ENCODE data around the gene CLIC4.
"Not testable (repeated sequence)": the region's sequence is repeated elsewhere in the genome, so short reads cannot be mapped to it uniquely, and the experiment has no call there.

CLIC4 gene

DNA sequence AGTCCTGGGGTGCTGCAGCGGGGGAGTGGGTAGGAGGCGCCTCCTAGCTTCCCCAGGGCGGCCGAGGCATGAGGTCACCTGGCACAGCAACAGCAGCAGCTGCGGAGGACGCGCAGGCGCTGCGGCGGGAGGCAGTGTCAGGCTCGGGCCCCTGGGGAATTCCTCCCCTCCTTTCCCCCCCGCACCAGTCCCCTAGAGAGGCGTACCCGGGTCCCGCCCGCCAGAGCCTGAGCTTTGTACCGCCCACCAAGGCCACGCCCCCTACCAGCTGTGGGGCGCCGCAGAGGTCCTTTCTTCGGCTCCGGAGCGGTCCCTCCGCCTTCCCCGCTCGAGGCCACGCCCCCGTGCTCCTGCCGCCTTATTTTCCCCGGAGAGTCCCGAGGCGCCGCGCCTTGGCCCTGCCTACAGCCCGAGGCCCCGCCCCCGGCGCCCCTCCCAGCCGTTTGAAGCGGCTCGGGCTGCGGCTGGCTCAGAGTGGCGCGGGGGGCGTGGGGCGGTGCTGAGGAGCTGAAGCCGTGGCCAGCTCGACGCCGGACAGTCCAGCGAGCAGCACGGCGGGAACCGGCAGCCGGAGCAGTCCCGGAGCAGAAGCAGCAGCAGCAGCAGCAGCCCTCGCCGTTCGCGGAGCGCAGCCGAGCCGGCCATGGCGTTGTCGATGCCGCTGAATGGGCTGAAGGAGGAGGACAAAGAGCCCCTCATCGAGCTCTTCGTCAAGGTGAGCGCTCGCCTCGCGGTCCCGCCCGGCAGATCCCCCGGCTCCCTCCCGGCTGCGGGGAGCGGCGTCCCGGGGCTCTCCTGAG lies at the start of gene CLIC4:
Gene CLIC4, plus strand, starts transcription at position 537 of the 800 bp plus-strand sequence. Its CDS starts 107 bp downstream, at position 644.
- peak; percentile 86 for DNase-seq (ENCODE audit: low read depth, low spot score)

DNA sequence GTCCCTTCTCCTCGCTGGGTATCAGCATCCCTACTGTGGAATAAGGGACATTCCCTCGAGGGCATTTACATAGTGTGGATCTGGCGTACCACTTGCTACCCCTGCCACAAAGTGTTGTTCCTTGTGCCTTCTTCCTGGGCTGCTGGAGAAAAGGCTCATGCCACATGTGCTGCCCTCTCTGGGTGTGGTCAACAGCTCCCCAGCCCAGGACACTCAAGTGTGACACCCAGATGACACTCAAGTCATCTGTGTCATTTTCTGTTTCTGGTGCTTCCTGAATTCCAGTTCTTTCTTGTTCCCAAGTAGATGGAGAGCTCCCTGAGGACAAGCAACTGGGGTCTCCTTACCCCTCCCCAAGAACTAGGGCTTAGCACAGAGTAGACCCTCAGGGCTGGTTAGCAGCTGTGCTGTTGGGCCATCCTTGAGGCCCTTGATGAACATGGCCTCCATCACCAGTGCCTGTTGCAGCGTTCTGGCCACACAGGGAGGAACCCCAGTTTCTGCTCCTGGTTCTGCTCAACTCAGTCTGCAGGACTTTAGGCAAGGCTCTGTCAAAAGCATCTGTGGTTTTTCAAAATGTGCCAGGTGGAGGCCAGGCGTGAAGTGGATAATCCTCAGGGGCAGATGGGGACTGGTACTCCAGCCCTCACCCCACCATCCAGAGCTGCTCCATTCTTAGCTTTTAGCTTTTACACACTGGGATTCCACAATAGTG lies 49.0 kb upstream of the CLIC4 start:
- DNase-seq (ENCODE audit: low read depth, low spot score) = no peak

DNA sequence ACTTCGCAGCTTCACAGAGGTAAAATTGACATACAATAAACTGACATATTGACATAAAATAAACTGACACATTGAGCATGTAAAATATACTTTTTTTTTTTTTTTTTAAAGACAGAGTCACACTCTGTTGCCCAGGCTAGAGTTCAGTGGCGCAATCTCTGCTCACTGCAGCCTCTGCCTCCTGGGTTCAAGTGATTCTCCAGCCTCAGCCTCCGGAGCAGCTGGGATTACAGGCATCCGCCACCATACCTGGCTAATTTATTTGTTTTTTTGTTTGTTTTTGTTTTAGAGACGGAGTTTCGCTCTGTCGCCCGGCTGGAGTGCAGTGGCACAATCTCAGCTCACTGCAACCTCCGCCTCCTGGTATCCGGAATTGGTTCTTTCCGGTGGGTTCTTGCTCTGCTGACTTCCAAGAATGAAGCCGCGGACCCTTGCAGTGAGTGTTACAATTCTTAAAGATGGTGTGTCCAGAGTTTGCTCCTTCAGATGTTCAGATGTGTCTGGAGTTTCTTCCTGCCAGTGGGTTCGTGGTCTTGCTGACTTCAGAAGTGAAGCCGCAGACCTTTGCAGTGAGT lies 48.4 kb upstream of the CLIC4 start:
- DNase-seq (ENCODE audit: low read depth, low spot score) = no peak

DNA sequence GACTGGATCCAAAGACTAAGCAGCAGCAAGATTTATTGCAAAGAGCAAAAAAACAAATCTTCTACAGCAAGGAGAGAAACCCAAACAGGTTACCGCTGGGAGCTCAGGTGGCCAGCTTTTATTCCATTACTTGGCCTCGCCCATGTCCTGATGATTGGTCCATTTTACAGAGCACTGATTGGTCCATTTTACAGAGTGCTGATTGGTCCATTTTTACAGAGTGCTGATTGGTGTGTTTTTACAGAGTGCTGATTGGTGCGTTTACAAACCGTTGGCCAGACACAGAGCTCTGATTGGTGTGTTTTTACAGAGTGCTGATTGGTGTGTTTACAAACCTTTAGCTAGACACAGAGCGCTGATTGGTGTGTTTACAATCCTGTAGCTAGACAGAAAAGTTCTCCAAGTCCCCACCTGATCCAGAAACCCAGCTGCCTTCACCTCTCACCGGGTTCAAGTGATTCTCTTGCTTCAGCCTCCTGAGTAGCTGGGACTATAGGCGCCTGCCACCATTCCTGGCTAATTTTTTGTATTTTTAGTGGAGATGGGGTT lies 47.7 kb upstream of the CLIC4 start:
- not testable (repeated sequence) for DNase-seq (ENCODE audit: low read depth, low spot score)

DNA sequence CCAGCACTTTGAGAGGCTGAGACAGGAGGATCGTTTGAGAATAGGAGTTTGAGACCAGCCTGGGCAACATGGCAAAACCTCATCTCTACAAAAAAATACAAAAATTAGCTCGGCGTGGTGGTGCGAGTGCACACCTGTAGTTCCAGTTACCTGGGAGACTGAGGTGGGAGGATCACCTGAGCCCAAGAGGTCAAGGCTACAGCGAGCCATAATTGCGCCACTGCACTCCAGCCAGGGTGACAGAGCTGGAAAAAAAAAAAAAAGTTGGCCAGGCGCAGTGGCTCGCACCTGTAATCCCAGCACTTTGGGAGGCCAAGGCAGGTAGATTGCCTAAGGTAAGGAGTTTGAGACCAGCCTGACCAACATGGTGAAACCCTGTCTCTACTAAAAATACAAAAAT lies 46.9 kb upstream of the CLIC4 start:
- DNase-seq (ENCODE audit: low read depth, low spot score) = not testable (repeated sequence)

DNA sequence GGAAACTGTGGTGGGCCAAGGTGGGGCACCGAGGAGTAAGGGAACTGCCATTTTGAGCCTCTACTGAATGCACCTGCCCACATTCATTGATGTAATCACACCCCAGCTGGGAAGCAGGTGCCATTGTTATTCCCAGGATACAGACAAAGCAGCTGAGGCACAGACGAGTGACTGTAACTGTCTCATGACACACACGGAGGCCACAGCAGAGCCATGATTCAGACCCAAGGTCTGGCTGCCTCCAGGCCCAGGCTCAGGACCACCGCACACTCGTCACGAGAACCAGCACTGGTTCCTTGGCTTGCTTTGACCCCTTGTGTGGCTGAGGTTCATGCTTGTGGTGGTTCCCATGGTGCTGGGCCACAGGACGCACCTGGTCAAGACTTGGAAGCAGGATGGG lies 45.6 kb upstream of the CLIC4 start:
- DNase-seq (ENCODE audit: low read depth, low spot score) = no peak

DNA sequence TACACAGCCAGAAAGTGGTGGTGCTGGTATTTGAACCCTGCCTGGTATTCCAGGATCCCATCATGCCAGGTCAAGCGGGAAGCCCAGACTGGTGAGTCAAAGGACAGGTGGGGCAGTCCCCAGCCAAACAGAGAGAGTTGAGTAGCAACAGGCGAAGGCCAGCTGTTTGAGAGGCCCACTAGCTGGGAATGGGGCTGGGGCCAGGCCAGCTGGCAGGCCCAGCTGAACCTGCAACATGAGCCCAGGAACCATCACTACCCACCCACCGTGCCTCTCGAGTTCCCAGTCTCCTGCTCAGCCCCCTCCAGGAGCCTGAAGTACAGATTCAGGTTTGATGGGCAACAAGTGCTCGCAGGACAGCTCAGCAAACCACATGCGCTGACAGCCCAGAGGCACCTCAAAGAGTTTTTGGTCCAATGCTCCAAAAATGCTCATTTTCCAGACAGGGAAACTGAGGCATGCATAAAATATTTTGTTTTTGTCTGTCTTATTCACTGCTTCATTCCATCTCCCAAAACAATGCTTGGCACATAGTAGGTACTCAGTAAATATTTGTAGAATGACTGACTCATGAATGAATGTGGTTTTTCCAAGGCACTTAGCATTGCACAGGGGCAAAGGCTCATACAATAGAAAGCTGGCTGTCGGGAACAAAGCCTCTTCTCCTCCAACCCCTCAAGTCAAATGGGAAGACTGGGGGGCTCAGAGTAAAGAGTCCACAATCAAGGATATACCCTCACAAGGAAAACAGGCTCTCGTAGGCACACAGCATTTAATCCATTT lies 42.5 kb upstream of the CLIC4 start:
- no peak for DNase-seq (ENCODE audit: low read depth, low spot score)

DNA sequence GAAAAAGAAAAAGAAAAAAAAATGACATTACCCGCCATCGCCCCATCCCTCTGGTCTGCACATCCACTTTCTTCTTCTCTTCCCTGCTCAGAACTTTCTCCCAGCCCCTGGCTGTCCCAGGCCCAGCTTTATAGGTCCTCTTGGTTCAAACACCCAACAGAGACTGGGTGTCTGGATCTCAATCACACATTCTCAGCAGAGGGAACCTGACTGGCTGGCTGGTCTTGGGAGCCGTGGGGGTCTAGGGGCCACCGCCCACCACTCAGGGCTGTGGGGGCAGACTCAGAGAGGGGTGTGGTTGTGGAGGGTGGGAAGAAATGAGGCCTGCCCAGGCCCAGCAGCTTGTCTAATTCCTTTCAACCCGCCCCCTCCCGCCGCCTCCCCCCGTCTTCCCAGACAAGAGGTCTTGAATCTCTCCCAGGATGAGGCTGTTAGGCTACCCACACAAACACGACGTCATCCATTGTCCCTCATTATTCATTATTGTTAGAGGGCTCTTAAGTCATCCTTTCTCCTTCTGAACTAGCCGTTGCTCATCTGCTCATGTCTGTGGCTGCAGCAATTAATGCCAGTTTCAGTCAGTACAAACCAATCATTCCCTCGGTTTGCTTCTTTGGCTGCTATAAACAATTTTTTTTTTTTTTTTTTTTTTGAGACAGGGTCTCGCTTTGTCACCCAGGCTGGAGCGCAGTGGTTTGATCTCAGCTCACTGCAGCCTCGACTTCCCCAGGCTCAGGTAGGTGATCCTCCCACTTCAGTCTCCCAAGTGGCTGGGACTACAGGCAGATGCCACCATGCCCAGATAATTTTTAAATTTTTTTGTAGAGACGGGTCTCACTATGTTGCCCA lies 40.6 kb upstream of the CLIC4 start:
- no peak for DNase-seq (ENCODE audit: low read depth, low spot score)

DNA sequence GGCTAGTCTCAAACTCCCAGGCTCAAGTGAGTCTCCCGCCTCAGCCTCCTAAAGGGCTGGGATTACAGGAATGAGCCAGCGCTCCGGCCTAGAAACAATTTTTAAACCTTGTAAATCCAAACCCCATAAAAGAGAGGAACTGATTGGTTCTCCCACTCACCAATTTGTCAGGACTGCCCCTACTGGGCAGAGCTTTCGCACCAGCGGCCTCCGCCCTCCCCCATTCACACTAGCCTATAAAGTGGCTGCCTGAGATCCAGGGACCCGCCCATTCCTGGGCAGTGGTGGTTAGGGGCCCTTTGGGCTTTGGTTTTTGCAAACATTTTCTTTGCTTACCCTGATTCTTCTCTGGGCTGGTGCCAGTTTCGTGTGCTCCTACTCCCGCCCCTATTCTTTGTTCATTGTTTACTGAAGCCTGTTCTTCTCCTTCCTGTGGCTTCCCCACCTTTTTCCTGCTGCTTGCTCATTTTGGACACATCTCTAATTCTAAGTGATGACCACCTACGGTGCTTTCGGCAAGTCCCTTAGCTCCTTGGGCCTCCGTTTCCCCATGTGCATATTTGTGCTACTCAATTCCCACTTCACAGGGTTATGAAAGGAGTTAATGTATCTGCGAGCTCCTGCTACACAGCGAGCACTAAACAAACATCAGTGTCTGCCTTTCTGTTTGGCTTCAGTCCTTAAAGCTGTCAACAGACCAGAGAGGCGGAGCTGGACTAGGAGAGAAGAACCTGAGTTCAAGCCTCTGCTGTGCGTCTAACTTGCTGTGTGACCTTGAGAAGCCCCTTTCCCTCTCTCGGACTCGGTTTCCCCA lies 39.8 kb upstream of the CLIC4 start:
- no peak for DNase-seq (ENCODE audit: low read depth, low spot score)

DNA sequence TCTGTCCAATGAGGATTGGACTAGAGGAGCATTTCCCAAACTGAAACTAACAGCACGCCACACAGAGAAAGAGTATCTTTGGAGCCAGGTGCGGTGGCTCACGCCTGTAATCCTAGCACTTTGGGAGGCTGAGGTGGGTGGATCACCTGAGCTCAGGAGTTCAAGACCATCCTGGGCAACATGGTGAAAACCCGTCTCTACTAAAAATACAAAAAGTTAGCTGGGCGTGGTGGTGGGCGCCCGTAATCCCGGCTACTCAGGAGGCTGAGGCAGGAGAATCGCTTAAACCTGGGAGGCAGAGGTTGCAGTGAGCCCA lies 39.2 kb upstream of the CLIC4 start:
- not testable (repeated sequence) for DNase-seq (ENCODE audit: low read depth, low spot score)

DNA sequence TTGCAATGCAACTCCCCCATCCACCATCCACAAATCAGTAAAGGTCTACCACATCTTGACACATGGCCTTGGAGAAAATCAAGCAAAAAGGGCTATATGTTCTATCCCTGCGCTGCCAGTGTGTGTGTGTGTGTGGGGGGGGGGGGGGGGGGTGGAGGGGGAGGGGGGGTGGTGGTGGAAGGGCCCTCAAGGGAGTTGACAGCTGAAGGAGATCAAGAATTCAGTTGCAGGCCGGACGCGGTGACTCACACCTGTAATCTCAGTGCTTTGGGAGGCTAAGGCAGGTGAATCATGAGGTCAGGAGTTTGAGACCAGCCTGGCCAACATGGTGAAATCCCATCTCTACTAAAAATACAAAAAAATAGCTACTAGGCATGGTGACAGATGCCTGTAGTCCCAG lies 37.6 kb upstream of the CLIC4 start:
- DNase-seq (ENCODE audit: low read depth, low spot score) = no peak

DNA sequence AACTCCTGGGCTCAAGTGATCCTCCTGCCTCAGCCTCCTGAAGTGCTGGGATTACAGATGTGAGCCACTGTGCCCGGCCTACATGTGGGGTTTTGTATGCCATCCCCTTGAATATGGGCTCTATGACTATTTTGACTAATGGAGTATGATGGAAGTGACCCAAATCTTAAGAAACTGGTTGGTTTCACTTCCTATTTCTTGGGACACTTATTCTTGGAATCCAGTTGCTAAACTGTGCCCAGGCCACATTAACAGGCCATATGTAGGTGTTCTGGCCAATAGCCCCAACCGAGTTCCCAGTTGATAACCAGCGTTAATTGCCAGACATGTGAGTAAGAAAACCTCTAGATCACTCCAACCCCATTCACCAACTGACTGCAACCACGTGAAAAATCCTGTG lies 36.3 kb upstream of the CLIC4 start:
- no peak for DNase-seq (ENCODE audit: low read depth, low spot score)

DNA sequence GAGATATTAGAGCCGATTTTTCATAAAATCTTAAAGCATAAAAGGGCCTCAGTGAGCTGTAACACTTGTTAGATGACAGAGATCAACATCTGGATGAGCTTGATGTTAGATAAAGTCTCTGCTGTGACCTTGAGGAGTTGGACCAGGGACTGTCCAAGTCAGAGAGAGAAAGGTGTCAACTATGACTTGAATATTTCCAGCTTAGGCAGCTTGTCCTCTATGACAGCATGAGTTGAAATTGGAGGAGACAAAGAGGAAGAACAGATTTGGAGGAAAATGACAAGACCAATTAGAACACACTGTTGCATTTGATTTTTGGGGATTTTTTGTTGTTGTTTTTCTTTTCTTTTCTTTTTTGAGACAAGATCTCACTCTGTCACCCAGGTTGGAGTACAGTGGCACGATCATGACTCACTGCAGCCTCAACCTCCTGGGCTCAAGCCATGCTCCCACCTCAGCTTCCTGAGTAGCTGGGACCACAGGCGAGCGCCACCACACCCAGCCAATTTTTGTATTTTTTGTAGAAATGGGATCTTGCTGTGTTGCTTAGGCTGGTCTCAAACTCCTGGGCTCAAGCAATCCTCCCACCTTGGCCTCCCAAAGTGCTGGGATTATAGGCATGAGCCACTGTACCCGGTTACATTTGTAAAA lies 35.3 kb upstream of the CLIC4 start:
- DNase-seq (ENCODE audit: low read depth, low spot score) = no peak

DNA sequence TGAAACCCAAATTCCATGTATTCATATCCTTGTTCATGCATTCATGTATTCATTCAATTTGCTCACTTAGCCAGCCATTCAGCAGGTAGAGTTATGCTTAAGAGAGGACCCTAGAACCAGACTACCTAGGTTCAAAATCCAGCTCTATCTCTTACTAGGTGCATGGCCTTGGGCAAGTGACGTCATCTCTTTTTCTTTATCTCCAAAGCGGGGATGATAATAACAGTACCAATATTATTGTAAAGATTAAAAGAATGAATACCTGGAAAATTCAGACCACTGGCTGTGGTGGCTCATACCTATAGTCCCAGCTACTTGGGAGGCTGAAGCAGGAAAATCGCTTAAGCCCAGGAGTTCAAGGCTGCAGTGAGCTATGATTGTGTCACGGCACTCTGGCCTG lies 33.9 kb upstream of the CLIC4 start:
- DNase-seq (ENCODE audit: low read depth, low spot score) = no peak

DNA sequence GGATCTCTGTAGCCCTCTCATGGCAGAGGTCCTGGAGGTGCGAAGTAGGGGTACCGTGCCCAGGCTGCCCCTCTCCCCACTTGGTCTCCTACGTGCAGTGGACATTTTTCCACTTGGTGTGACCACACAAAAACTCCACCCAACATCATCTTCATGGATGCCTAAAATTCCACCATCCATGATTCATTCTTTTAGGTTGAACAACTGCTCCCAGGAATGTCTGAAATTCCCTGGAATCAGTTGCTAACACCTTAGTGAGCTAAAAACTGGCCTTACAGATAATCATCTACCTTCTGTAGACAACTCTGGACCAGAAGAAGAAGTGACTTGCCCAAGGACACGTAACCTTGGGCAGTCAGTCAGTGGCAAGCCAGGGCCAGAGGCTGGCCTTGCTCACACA lies 32.1 kb upstream of the CLIC4 start:
- no peak for DNase-seq (ENCODE audit: low read depth, low spot score)

DNA sequence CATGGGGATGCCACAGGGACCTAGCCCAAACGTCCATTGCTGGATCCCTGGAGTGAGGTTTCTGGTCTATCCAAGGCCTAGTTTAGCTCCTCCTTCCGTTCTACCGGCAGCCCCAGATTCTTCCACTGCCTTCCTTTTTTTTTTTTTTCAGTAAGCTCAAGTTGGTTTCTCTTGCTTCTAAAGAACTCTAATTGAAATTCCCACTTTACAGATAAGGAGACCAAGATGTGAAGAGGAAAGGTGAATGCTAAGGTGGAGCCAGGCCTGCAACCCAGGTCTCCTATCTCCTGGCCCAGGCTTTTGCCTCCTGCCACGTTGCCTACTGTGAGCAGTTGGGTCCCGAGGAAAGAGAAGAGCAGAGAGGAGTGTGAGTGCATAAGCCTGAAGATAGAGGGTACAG lies 31.5 kb upstream of the CLIC4 start:
- DNase-seq (ENCODE audit: low read depth, low spot score) = no peak

DNA sequence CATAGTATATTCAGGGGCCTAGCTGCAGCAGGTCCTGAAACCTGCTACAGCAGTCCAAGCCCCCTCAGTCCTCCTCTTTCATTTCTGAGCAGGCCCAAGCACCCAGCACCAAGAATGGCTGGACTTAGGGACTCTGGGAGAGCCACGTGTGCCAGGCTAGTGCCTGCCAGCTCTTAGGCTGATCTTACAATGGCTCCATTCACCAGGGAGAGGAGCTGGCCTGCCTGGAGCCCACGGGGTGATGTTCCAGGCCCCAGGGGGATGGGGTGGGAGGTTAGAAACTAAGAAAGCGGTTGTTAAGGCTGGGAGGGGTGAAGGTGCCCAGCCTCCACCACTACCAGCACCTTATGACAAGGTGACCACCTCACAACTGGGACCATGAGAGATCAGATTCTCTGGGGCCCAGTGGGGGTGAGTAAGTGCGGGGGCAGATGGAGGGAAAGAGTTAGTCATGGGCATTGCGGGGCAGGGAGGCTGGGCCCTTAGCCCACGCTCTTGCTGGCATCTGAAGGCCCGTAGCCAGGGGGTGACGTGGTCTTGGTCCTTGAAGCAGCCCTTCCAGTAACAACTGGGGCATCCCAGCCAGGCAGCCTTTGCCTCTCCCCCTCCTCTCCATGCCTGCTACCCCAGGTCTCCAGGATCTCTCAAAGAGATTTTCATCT lies 30.3 kb upstream of the CLIC4 start:
- DNase-seq (ENCODE audit: low read depth, low spot score) = no peak

DNA sequence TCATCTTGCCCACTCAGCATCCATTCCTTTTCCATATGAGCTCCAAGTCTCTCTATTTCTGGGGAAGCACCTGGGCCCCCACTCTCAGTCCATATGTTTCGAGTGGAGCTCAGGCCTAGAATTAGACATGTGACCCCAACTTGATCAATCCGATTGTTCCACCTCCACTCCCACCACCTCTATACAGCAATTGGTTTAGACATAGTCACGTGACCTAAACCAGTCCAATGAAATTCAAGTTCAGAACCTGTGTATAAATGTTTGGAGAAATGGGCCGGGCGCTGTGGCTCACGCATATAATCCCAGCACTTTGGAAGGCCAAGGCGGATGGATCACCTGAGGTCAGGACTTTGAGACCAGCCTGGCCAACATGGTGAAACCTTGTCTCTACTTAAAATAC lies 29.6 kb upstream of the CLIC4 start:
- DNase-seq (ENCODE audit: low read depth, low spot score) = no peak

Data from iPS DF 19.7 (cell line).